GM23338 (cell line): ENCODE measurements around the gene ADAP1. TPM values are rescaled to one million over a fixed set of nuclear protein-coding genes. Genes with fewer than 3 reads are reported as not detected.

Source experiments
- ATAC-seq: fragments of 200-7000 bp; cut with Tn5 transposase; 3 replicates; pipeline ENCODE4 v1.9.1; 2020
- DNase-seq: peaks from one replicate; pipeline ENCODE4 v3.0.0-alpha.2; 2015; ENCODE audit warnings: low spot score
- H2AFZ ChIP-seq: fragments of 200-600 bp; sonication (generic); 2 replicates; pipeline ENCODE4 v1.8.0; 2016; ENCODE audit warnings: antibody characterized with exemption, mild to moderate bottlenecking, moderate library complexity
- H3F3A ChIP-seq: fragments of 200-600 bp; sonication (generic); replicated peaks from 2 replicates; pipeline ENCODE4 v1.8.0; 2017; ENCODE audit warnings: antibody characterized with exemption, mixed run types, low read depth
- H3K27ac ChIP-seq: fragments of 200-600 bp; sonication (generic); 2 replicates; pipeline ENCODE4 v1.6.1; 2016; ENCODE audit warnings: low read depth
- H3K27me3 ChIP-seq: fragments of 200-600 bp; sonication (generic); 2 replicates; pipeline ENCODE4 v1.8.0; 2016; ENCODE audit warnings: mild to moderate bottlenecking, mixed run types, moderate library complexity; ENCODE audit not compliant: insufficient read depth
- H3K36me3 ChIP-seq: fragments of 200-600 bp; sonication (generic); 2 replicates; pipeline ENCODE4 v1.8.0; 2016; ENCODE audit warnings: mild to moderate bottlenecking; ENCODE audit not compliant: insufficient read depth
- H3K4me1 ChIP-seq: fragments of 200-600 bp; sonication (generic); 2 replicates; pipeline ENCODE4 v1.8.0; 2016; ENCODE audit warnings: mild to moderate bottlenecking, moderate library complexity; ENCODE audit not compliant: insufficient read depth
- H3K4me2 ChIP-seq: fragments of 200-600 bp; sonication (generic); 2 replicates; pipeline ENCODE4 v1.7.1; 2017; ENCODE audit warnings: mixed run types
- H3K4me3 ChIP-seq: fragments of 200-600 bp; sonication (generic); 2 replicates; pipeline ENCODE4 v1.6.1; 2016; ENCODE audit warnings: mixed run types
- H3K79me2 ChIP-seq: fragments of 200-600 bp; sonication (generic); replicated peaks from 2 replicates; pipeline ENCODE4 v1.8.0; 2017; ENCODE audit warnings: mild to moderate bottlenecking; ENCODE audit not compliant: insufficient read depth
- H3K9me2 ChIP-seq: fragments of 200-600 bp; sonication (generic); 2 replicates; pipeline ENCODE4 v1.8.0; 2017; ENCODE audit not compliant: insufficient read depth
- H4K20me1 ChIP-seq: fragments of 200-600 bp; sonication (generic); replicated peaks from 2 replicates; pipeline ENCODE4 v1.8.0; 2017; ENCODE audit warnings: mild to moderate bottlenecking; ENCODE audit not compliant: insufficient read depth
- H3K27ac Mint-ChIP-seq: 2 replicates; pipeline ENCODE4 v1.8.0; 2020; ENCODE audit warnings: inconsistent platforms, mild to moderate bottlenecking, moderate library complexity, mixed read lengths
- H3K27me3 Mint-ChIP-seq: 3 replicates; pipeline ENCODE4 v1.8.0; 2022; ENCODE audit warnings: low read depth, mild to moderate bottlenecking, moderate library complexity, mixed read lengths, inconsistent platforms; ENCODE audit not compliant: insufficient read depth, poor library complexity
- H3K36me3 Mint-ChIP-seq: 3 replicates; pipeline ENCODE4 v1.8.0; 2021; ENCODE audit warnings: low read depth, mild to moderate bottlenecking, inconsistent platforms, moderate library complexity, mixed read lengths
- H3K4me1 Mint-ChIP-seq: 3 replicates; pipeline ENCODE4 v1.8.0; 2020; ENCODE audit warnings: mild to moderate bottlenecking, inconsistent platforms, mixed read lengths
- H3K4me3 Mint-ChIP-seq: 3 replicates; pipeline ENCODE4 v1.8.0; 2021; ENCODE audit warnings: moderate library complexity, mild to moderate bottlenecking, inconsistent platforms, mixed read lengths
- H3K9me3 Mint-ChIP-seq: 3 replicates; pipeline ENCODE4 v1.8.0; 2020; ENCODE audit warnings: moderate library complexity, mild to moderate bottlenecking, inconsistent platforms, mixed read lengths
- CREB1 ChIP-seq: fragments of 250-450 bp; sonication (Bioruptor Pico); IDR thresholded peaks from 2 replicates; pipeline ENCODE4 v1.5.0; 2020; ENCODE audit warnings: low read depth, mild to moderate bottlenecking, moderate library complexity
- ETS1 ChIP-seq: IDR thresholded peaks from 2 replicates; pipeline ENCODE4 v1.6.1; 2016; ENCODE audit warnings: antibody characterized with exemption
- EZH2 ChIP-seq: fragments of 200-600 bp; sonication (generic); IDR thresholded peaks from one replicate; pipeline ENCODE4 v1.8.0; 2017; ENCODE audit warnings: antibody characterized with exemption, mild to moderate bottlenecking, low read depth; ENCODE audit not compliant: unreplicated experiment
- EZH2phosphoT487 ChIP-seq: fragments of 200-600 bp; sonication (generic); IDR thresholded peaks from one replicate; pipeline ENCODE4 v1.8.1; 2018; ENCODE audit warnings: antibody characterized with exemption; ENCODE audit not compliant: unreplicated experiment
- JUNB ChIP-seq: IDR thresholded peaks from one replicate; pipeline ENCODE4 v1.6.1; 2016; ENCODE audit warnings: antibody characterized with exemption; ENCODE audit not compliant: unreplicated experiment
- NANOG ChIP-seq: IDR thresholded peaks from 2 replicates; pipeline ENCODE4 v1.6.1; 2016; ENCODE audit warnings: antibody characterized with exemption, borderline replicate concordance
- POLR2AphosphoS5 ChIP-seq: IDR thresholded peaks from 2 replicates; pipeline ENCODE4 v1.6.1; 2016; ENCODE audit warnings: antibody characterized with exemption, low read depth
- STAT1 ChIP-seq: IDR thresholded peaks from one replicate; pipeline ENCODE4 v1.6.1; 2016; ENCODE audit warnings: antibody characterized with exemption; ENCODE audit not compliant: unreplicated experiment
- ZNF114 ChIP-seq: fragments of 250-450 bp; sonication (Bioruptor Pico); IDR thresholded peaks from 2 replicates; pipeline ENCODE4 v1.5.0; 2020; ENCODE audit warnings: mild to moderate bottlenecking, moderate library complexity
- ZNF331 ChIP-seq: fragments of 250-450 bp; sonication (Bioruptor Pico); IDR thresholded peaks from 2 replicates; pipeline ENCODE4 v1.5.0; 2020; ENCODE audit warnings: low read depth, mild to moderate bottlenecking, moderate library complexity
- polyA plus RNA-seq: library from polyadenylated mRNA; unstranded; fragments of >200 nt; fragmentation: Nextera tagmentation; extraction: Ambion mirVana; gene quantifications from 2 replicates; pipeline ENCODE4 v1.2.1, GENCODE V29; 2016
- total RNA-seq: library from RNA; depleted of rRNA; stranded (reverse); fragments of >200 nt; shearing (Covaris generic); gene quantifications from 2 replicates; pipeline ENCODE4 v1.2.3, GENCODE V29; 2014
- TF ChIP-seq, protein P1 (sequence below): IDR thresholded peaks from one replicate; pipeline ENCODE4 v1.6.1; 2018; ENCODE audit warnings: antibody characterized with exemption; ENCODE audit not compliant: unreplicated experiment
- TF ChIP-seq, protein P2 (sequence below): fragments of 250-450 bp; sonication (Bioruptor Pico); IDR thresholded peaks from 2 replicates; pipeline ENCODE4 v1.5.0; 2020; ENCODE audit warnings: mild to moderate bottlenecking, moderate library complexity
- TF ChIP-seq, protein P3 (sequence below), 2 experiments: fragments of 200-600 bp in 1 of 2; sonication (generic) in 1 of 2; conservative IDR thresholded peaks; 2 replicates each; pipeline versions ENCODE4 v1.5.1 to v1.6.1; 2016 to 2017; ENCODE audit warnings: antibody characterized with exemption in 2 of 2, low read depth in 2 of 2, mild to moderate bottlenecking in 2 of 2, moderate library complexity in 1 of 2

The ADAP1 gene
- total and polyA plus RNA-seq, 2 experiments from 2014 or later = 2.2 to 9.6 TPM

- Histone ChIP-seq H3K4me1 (no peaks in the 10 kb centered on the region), H3K79me2 (no peaks in the 10 kb centered on the region), H3K4me3 (no peak overlapping the region), H3K9me2 (no peaks in the 10 kb centered on the region), H3K4me2 (no peak overlapping the region), H4K20me1 (no peaks in the 10 kb centered on the region), H2AFZ (no peak overlapping the region), H3K36me3 (no peaks in the 10 kb centered on the region), H3K27ac (no peak overlapping the region), H3K27me3 (no peaks in the 10 kb centered on the region), H3F3A (no peaks in the 10 kb centered on the region)
- no peak for ATAC-seq
- Mint-ChIP-seq H3K27me3 (peaks cover 22% of the 10 kb centered on the region), H3K9me3 (no peaks in the 10 kb centered on the region), H3K27ac (no peak overlapping the region), H3K4me1 (0 out of 3 replicates have a peak, but pooled peaks cover 2% of the 10 kb centered on the region), H3K4me3 (no peak overlapping the region), H3K36me3 (no peaks in the 10 kb centered on the region)
- no peak for DNase-seq
- no peak for TF ChIP-seq EZH2
- TF ChIP-seq CREB1 (CRISPR knock-in tag) = no peak
- TF ChIP-seq ZNF331 (CRISPR knock-in tag) = no peak
- no peak for TF ChIP-seq ZNF114
- TF ChIP-seq, protein P1, sequence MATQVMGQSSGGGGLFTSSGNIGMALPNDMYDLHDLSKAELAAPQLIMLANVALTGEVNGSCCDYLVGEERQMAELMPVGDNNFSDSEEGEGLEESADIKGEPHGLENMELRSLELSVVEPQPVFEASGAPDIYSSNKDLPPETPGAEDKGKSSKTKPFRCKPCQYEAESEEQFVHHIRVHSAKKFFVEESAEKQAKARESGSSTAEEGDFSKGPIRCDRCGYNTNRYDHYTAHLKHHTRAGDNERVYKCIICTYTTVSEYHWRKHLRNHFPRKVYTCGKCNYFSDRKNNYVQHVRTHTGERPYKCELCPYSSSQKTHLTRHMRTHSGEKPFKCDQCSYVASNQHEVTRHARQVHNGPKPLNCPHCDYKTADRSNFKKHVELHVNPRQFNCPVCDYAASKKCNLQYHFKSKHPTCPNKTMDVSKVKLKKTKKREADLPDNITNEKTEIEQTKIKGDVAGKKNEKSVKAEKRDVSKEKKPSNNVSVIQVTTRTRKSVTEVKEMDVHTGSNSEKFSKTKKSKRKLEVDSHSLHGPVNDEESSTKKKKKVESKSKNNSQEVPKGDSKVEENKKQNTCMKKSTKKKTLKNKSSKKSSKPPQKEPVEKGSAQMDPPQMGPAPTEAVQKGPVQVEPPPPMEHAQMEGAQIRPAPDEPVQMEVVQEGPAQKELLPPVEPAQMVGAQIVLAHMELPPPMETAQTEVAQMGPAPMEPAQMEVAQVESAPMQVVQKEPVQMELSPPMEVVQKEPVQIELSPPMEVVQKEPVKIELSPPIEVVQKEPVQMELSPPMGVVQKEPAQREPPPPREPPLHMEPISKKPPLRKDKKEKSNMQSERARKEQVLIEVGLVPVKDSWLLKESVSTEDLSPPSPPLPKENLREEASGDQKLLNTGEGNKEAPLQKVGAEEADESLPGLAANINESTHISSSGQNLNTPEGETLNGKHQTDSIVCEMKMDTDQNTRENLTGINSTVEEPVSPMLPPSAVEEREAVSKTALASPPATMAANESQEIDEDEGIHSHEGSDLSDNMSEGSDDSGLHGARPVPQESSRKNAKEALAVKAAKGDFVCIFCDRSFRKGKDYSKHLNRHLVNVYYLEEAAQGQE = no peak
- TF ChIP-seq NANOG = no peak
- TF ChIP-seq STAT1 = no peak
- TF ChIP-seq JUNB = no peak
- TF ChIP-seq ETS1 = no peak
- TF ChIP-seq POLR2AphosphoS5 = no peak
- no peak for TF ChIP-seq EZH2phosphoT487
- TF ChIP-seq, protein P2, sequence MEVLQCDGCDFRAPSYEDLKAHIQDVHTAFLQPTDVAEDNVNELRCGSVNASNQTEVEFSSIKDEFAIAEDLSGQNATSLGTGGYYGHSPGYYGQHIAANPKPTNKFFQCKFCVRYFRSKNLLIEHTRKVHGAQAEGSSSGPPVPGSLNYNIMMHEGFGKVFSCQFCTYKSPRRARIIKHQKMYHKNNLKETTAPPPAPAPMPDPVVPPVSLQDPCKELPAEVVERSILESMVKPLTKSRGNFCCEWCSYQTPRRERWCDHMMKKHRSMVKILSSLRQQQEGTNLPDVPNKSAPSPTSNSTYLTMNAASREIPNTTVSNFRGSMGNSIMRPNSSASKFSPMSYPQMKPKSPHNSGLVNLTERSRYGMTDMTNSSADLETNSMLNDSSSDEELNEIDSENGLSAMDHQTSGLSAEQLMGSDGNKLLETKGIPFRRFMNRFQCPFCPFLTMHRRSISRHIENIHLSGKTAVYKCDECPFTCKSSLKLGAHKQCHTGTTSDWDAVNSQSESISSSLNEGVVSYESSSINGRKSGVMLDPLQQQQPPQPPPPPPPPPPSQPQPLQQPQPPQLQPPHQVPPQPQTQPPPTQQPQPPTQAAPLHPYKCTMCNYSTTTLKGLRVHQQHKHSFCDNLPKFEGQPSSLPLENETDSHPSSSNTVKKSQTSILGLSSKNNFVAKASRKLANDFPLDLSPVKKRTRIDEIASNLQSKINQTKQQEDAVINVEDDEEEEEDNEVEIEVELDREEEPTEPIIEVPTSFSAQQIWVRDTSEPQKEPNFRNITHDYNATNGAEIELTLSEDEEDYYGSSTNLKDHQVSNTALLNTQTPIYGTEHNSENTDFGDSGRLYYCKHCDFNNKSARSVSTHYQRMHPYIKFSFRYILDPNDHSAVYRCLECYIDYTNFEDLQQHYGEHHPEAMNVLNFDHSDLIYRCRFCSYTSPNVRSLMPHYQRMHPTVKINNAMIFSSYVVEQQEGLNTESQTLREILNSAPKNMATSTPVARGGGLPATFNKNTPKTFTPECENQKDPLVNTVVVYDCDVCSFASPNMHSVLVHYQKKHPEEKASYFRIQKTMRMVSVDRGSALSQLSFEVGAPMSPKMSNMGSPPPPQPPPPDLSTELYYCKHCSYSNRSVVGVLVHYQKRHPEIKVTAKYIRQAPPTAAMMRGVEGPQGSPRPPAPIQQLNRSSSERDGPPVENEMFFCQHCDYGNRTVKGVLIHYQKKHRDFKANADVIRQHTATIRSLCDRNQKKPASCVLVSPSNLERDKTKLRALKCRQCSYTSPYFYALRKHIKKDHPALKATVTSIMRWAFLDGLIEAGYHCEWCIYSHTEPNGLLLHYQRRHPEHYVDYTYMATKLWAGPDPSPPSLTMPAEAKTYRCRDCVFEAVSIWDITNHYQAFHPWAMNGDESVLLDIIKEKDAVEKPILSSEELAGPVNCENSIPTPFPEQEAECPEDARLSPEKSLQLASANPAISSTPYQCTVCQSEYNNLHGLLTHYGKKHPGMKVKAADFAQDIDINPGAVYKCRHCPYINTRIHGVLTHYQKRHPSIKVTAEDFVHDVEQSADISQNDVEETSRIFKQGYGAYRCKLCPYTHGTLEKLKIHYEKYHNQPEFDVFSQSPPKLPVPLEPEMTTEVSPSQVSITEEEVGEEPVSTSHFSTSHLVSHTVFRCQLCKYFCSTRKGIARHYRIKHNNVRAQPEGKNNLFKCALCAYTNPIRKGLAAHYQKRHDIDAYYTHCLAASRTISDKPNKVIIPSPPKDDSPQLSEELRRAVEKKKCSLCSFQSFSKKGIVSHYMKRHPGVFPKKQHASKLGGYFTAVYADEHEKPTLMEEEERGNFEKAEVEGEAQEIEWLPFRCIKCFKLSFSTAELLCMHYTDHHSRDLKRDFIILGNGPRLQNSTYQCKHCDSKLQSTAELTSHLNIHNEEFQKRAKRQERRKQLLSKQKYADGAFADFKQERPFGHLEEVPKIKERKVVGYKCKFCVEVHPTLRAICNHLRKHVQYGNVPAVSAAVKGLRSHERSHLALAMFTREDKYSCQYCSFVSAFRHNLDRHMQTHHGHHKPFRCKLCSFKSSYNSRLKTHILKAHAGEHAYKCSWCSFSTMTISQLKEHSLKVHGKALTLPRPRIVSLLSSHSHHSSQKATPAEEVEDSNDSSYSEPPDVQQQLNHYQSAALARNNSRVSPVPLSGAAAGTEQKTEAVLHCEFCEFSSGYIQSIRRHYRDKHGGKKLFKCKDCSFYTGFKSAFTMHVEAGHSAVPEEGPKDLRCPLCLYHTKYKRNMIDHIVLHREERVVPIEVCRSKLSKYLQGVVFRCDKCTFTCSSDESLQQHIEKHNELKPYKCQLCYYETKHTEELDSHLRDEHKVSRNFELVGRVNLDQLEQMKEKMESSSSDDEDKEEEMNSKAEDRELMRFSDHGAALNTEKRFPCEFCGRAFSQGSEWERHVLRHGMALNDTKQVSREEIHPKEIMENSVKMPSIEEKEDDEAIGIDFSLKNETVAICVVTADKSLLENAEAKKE (CRISPR knock-in tag) = no peak
- TF ChIP-seq, protein P3, sequence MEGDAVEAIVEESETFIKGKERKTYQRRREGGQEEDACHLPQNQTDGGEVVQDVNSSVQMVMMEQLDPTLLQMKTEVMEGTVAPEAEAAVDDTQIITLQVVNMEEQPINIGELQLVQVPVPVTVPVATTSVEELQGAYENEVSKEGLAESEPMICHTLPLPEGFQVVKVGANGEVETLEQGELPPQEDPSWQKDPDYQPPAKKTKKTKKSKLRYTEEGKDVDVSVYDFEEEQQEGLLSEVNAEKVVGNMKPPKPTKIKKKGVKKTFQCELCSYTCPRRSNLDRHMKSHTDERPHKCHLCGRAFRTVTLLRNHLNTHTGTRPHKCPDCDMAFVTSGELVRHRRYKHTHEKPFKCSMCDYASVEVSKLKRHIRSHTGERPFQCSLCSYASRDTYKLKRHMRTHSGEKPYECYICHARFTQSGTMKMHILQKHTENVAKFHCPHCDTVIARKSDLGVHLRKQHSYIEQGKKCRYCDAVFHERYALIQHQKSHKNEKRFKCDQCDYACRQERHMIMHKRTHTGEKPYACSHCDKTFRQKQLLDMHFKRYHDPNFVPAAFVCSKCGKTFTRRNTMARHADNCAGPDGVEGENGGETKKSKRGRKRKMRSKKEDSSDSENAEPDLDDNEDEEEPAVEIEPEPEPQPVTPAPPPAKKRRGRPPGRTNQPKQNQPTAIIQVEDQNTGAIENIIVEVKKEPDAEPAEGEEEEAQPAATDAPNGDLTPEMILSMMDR (conservative IDR thresholded peaks at IDR 0.05; ENCODE audit: low read depth in 2 of 2) = no peak
These were observed 41.1 kb upstream of the ADAP1 start for GRCh38 chr7:995571-995970.
